Peyer's patch (tissue), 4 donors: ENCODE results near the gene MICA.

ENCODE experiments used
- CTCF ChIP-seq, 6 experiments: fragments of 450-650 bp in 4 of 6; fragments of 200-600 bp in 2 of 6; sonication (generic) in 1 of 6; IDR thresholded peaks; one replicate each; pipeline ENCODE4 v1.5.1; 2017 to 2019; ENCODE audit warnings: antibody characterized with exemption in 6 of 6, mild to moderate bottlenecking in 3 of 6, moderate library complexity in 1 of 6
- POLR2A ChIP-seq, 2 donors: fragments of 450-650 bp; IDR thresholded peaks; one replicate each; pipeline ENCODE4 v1.5.1; 2017; ENCODE audit warnings: antibody characterized with exemption in 2 of 2, mild to moderate bottlenecking in 2 of 2, moderate library complexity in 2 of 2

DNA sequence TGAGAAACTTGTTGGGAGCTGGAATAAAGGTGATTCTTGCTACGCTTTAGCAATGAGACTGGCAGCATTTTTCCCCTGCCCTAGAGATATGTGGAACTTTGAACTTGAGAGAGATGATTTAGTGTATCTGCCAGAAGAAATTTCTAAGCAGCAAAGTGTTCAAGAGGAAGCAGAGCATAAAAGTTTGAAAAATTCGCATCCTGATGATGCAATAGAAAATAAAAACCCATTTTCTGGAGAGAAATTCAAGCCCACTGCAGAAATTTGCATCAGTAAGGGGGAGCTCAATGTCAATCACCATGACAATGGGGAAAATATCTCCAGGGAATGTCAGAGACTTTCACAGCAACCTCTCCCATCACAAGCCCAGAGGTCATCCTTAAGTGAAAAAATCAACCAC is 35.3 kb downstream of the MICA start:
- TF ChIP-seq CTCF (IDR thresholded peaks at IDR 0.05) (no peak), POLR2A (IDR thresholded peaks at IDR 0.05) (no peak)
